Activated CD4-positive, alpha-beta T cell treated with anti-CD3 and anti-CD28 coated beads for 24 hours (primary cell): Measurements from ENCODE around the gene USP13.
"Not testable (repeated sequence)": the region's sequence is repeated elsewhere in the genome, so short reads cannot be mapped to it uniquely, and the experiment has no call there.

Experiments used
- DNase-seq, 2 donors: peaks; one replicate each; pipeline ENCODE4 v3.0.0-alpha.2; 2020; ENCODE audit warnings: low read depth in 2 of 2

USP13 gene

DNA sequence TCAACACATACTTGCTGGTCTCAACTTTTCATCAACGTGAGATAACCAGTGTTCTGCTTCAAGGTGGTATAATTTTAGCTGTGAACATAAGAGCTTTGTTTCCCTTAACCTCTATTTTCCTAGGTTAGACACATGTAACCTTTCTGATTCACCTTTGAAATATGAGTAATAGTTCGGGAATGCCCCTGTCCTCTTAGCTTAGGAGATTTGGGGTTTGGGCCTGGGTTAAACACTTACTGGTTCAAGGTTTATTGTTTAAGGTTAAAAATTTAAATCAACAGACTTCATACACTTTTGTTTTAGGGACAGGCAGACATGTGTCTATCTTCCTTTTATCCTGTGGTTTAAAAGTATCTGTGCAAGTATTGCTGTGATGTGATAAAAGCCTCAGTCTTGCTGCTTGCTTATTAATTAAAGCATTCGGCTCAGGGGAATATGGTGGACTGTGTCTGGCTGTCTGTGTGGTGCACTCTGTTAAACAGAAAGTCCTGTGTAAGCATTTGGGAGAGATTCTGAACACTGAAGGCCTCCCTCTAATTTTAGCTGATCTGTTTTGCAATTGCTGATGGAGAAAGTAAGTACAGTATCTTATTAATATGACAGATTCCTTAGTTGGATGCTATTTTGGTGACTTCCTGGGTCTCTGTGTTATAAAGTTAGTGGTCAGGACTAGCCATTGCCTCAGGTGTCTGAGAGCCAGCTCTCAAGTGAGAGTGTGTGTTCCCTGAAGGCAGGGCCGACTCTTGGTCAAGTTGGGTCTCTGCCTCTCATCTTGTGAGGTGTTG lies 81.8 kb downstream of the USP13 start:
- DNase-seq, result no peak

DNA sequence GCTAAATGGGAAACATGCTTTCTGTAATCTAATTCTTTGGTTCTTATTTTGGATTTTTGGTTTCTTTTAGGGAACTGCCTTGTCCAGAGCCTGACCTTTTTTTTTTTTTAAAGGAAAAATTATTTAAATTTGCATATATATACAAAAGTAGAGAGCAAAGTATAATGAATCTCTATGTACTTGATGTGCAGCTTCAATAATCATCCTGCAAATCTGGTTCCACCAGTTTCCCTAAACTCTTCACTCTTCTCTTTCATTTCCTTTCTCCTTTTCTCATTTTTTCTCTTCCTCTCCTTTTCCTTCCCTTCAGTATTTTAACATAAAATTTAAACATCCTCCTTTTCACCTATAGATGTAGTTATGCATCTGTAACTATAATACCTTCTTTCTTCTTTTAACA lies 82.5 kb downstream of the USP13 start:
- DNase-seq, result no peak

DNA sequence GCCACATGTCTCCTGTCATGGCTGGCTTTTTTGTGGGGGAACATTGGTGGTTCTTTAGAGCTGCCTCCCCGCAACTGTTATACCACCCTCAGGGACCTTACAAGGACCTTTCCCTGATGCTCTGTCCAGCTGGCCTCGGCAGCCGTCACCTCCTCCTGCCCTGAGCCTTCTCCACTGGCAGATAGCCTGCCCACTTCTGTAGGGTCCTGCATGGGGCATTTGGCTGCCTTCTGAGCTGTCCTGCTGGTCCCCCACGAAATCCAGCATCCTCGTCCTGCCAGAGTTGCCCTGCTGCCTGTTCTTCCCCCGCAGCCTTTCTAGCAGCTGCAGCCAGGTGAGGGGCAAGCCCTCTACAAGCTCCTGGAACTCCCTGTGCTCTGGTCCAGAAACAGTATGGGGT lies 86.2 kb downstream of the USP13 start:
- DNase-seq, result no peak

DNA sequence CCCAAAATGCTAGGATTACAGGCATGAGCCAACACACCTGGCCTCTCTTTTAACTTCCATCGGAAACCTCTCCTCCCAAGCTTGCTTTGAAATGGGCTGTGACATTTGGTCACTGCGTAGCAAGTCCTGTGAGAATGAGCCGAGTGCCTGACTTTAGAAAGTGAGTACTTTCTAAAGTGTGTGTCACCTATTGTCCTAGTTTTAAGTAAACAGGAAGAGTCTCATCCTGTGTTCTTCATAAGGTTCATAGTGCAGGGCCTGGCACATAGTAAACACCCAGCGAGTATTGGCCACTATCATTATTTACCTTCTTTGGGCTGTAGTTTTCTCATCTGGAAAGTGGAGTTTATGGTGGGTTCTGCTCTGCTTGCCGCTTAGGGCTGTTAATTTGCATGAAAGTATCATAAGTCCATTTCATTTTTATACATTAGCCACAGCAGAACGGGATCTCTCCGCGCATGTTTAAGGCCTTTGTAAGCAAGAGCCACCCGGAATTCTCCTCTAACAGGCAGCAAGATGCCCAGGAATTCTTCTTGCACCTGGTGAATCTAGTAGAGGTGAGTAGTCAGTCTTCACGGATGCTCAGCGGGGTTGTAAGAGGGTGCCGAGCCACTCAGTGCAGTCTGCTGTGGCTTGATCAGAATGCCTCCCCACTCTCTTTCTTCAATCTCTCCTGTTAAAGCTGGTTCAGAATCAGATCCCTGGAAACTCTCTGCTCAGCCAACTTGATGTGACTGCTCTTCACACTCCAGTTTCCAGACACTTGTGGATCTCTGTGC lies 87.2 kb downstream of the USP13 start:
- no peak for DNase-seq

DNA sequence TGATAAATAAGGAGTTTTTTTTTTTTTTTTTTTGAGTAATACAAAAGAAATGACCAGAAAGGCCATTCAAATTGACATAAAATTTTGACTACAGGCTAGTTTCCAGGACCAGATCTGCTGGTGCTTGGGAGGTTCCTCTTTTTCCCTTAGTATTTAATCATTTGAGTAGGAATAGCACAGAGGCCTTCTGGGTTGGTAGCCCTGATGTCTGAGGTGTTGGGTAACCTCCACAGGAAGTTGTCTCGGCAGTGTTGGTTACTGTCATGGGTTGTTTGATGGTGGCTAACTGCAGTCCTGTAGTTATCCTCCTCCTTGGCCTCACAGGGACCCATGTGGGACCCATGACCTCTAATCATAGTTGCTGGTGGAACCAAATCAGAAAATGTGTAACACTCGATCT lies 91.1 kb downstream of the USP13 start:
- DNase-seq, result no peak

DNA sequence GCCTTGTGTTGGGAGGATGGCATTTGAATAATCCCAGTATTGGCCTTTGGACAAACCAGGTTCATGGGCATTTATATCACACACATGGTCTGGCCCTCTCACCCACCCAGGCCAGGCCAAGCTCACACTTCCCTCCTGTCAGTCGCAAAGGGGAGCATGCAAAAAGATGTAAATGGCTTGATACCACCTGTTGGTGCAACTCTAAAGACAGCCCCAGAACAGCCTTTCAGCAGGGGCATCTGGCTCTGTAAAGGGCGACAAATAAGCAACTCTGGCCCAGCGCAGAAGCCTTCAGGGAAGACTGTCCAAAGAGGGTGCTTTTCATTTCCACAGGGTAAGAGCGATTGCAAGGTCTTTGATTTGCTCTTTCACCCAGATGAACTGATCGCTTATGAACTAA lies 91.8 kb downstream of the USP13 start:
- DNase-seq, result no peak

DNA sequence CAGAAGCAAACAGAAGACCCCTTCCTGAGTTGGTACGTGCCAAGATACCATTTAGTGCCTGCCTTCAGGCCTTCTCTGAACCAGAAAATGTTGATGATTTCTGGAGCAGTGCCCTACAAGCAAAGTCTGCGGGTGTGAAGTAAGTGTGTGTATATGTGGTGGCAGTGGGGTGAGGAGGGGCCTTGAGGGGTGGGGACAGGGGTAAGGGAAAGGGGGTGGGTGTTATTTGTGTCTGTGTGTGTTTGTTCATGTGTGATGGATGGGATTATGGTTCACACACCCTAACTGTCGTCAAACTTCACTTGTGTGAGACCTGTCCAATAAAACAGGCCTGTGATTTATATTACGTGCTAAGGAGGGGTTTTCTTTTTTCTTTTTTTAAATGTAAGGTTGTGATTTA lies 92.2 kb downstream of the USP13 start:
- no peak for DNase-seq

DNA sequence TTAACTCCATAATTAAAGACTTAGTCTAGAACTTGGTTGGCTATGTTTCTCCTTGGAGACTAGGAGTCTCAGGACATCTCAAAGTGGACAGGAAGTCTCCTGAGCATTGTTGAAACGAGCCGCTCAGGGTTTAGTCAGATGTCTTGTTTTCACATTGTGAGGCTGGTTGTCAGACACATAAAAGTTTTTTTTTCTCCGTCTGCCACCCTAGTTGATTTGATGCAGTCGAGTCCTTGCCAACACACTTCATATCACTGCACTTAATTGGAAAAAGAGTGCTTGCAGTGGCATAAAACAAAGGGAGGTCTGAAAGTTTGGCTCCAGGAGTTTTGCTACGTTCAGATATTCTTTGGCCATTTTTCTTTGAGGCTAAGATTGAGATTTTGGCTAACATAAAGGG lies 92.9 kb downstream of the USP13 start:
- no peak for DNase-seq

DNA sequence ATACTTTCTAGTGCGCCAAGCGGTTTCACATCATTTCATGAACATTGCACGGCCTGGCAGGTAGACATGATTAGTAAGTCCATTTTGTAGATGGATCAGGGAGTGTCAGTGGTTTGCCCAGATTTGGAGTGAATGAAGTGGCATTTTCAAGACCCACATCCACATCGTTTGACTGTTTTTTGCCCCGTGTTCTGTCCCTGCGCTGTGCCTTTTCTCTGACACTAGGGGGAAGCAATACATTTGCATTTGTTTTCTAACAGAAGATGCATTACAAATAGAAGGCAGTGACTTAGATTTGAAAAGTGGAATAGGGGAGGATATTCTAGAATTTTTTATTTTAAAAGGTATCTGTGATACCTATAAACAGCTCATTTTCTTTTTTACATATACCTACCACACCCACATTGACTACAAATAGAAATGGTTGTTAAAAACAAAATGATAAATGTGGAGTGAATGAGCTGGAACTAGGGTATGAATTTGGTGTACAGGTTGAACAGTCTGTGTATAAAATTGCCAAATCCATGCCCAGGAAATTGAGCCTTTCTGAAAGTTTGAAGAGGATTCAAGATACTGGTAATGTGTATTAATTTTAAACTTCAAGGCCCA lies 98.0 kb downstream of the USP13 start:
- DNase-seq, result no peak

DNA sequence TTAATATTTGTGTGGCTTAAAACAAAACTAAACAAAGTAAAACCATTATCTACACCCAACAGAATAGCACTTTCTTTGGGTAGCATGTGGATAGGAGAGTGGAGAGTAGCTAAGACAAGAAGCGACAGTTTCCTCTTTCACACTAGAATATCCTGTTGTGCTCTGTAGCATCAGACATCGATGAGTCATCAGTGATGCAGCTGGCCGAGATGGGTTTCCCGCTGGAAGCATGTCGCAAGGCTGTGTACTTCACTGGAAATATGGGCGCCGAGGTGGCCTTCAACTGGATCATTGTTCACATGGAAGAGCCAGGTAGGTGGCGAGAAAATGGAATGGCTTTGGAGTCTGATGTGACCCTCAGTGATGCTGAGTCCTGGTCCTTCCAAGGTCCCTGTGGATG lies 108.1 kb downstream of the USP13 start:
- no peak for DNase-seq

DNA sequence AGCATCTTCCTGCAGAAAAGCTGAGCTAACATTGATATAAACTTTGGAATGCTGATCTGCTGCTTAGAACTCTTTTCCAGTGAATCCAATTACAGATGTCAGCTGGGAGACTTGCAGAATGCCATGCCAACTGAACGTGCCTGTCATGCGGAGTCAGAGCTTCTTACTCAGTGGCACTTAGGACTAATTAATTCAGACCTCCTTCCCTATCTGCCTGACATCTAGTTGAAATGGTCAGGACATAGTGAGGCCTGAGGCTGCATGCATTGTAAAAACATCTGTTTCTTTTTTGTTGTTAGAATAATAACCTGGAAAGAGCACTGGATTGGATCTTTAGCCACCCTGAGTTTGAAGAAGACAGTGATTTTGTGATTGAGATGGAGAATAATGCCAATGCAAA lies 112.6 kb downstream of the USP13 start:
- DNase-seq, result no peak

DNA sequence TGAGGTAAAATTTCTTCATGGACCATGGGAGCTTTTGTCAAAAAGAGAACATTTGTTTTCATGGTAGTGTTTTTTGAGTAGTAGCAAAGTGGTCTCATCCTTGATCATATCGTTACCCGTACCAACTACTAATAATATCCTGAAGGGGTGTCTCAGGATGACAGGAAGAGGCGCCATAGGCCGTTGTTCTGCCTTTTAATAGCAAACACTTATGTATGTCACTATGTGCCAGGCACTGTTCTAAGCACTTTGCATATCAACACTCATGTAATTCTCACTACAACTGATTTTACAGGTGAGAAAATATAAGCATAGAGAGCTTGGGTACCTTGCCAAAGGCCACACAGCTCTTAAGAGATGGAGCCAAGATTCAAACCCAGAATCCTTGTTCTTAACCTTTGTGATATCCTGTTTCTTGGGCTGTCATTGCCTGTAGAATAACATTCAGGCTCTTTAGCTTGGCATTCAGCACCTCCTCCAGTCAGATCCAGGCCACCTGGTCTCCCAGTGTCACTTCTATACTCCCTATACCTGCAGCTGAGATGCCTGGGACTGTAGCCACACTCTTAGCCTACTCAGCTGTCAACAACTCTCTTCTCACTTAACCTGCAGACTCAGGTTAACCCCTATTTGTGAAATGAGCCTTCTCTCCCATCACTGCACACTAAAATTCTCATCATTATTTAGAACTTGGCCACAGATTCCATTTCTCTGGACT lies 113.7 kb downstream of the USP13 start:
- DNase-seq, result no peak

DNA sequence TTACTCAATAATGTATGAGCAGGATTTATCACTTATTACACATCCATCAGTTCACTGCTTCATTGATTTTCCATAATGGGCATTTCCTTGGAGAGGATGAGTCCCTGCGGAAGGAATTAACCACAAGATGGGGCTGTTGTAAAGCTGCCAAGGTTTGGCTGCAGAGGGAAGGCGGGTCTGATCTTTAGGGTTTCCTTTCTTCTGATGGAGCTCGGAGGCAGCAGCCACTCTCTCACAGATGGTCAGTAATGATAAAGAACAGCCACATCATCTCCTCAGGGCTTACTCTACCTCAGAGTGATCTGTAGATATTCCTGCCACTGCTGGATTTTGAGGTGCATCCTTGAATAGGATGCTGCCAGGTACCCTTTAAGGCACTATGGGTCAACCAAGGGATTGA lies 115.2 kb downstream of the USP13 start:
- no peak for DNase-seq

DNA sequence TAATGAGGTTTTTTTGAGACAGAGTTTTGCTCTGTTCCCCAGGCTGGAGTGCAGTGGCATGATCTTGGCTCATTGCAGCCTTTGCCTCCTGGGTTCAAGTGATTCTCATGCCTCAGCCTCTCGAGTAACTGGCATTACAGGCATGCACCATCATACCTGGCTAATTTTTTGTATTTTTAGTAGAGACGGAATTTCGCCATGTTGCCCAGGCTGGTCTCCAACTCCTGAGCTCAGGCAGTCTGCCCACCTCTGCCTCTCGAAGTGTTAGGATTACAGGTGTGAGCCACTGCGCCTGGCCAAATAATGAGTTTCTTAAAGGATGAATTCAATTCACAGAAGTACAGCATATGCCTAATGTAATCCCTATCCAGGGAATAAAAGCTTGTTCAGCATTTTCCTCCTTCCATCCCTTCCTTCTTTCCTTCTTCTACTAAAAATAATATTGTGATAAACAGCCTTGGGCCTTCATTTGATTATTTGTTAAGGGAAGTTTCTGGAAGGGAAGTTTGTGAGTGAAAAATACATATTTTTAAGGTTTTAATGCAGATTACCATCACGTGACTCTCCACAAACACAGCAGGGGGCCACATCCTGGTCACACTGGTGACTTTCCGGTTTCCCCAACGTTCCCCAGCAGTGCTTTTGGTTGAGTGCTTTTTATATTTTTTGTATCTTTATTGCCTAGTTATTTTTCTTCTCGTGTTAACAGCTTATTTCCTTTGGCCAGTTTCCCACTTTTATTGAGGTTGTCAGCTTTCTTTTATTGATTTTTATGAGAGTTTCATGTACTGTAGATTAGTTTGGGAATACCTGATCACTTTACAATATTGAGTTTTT lies 116.8 kb downstream of the USP13 start:
- no peak for DNase-seq

DNA sequence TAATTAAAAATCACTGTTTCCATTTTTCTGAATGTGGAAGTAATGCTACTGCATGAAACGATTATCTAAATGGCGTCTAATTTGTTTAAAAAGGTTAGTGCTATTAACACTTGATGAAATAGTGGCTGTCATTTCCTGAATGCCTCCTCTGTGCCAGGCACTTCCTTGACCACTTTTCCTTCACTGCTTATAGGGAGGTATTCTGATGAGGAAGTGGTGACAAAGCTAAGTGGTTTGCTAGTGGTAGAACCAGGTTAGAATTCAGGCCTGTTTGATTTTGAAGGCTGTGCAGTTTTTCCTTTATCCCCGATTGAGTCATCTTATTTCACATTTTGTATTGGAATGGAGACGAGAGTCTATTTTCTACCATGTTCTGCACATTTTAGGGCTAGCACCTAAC lies 119.0 kb downstream of the USP13 start:
- DNase-seq, result no peak

DNA sequence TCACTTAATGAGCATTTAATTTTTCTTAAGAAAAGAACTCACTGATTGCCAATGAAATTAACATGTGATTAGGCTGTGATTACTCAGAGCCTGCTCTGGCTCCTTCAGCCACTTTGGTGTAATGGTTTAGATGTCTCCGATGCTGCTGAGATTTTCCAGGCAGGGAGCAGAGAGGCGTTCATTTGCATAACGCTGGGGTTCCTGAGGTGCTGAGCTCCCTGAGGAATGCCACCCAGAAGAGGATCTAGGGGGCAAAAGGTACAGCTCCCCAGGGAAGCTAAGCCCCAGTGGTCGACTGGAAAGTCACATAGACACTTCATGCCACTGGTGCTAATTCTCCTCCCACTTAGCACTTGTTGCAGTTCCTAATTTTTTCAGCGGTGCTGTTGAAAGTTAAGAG lies 119.5 kb downstream of the USP13 start:
- no peak for DNase-seq

DNA sequence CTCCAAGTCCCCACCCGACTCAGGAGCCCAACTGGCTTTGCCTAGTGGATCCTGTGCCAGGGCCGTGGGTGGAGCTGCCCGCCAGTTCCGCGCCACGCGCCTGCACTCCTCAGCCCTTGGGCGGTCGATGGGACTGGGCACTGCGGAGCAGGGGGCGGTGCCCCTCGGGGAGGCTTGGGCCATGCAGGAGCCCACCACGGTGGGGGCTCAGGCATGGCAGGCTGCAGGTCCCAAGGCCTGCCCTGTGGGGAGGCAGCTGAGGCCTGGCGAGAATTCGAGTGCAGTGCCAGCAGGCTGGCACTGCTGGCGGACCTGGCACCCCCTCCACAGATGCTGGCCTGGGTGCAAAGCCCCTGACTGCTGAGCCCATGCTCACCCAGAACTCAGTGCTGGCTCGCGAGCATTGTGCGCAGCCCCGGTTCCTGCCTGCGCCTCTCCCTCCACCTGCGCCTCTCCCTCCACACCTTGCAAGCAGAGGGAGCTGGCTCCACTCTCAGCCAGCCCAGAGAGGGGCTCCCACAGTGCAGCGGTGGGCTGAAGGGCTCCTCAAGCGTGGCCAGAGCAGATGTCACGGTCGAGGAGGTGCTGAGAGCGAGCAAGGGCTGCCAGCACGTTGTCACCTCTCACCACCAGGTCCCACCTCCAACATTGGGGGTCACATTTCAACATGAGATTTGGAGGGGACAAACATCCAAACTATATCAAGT lies 122.7 kb downstream of the USP13 start:
- DNase-seq, result no peak

DNA sequence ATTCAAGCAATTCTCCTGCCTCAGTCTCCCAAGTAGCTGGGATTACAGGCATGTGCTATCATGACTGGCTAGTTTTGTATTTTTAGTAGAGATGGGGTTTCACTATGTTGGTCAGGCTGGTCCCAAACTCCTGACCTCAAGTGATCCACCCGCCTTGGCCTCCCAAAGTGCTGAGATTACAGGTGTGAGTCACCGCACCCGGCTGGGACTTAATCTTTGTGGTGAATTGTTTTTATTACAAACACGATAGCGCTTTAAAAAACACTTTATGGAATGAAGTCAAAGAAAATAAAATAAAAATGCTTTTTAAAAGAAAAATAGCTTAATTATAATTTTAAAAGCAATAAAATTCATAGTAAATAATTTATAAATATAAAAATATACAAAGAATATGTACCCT lies 130.0 kb downstream of the USP13 start:
- not testable (repeated sequence) for DNase-seq

DNA sequence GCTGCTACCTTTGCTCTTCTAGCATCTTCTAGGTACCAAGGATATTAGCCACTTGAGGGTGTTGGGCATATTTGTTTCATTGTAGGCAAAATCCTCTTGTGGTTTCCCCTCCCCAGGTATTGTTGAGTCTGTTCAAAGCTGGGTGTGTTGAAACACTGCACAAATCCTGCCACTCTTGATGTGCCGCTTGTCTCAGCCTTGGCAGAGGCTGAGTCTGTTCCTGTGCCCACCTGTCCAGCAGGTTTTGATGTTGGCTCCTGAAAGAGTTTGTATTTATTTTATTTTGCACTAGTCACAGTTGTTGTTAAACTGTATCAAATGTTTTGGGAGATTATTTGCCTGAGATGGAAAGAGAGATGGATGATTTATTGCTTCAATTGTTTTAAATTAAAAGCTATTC lies 136.2 kb downstream of the USP13 start:
- DNase-seq, result no peak

DNA sequence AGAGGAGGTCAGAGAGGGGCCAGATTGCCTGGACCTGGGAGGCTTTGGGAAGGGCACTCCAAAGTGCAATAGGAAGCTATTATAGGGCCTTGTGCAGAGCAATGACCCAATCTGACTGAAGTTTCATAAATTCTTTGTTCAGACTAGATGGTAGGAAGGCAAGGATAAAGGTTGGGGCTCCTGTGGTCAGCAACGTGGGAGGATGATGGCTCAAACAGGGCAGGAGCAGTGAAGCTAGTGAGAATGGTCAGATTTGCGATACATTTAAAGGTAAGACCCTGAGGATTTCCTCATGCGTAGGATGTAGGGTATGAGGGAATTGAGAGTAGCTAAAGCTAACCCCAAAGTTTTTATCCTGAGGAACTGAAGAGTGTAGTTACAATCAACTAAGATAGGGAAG lies 139.0 kb downstream of the USP13 start:
- DNase-seq, result no peak

DNA sequence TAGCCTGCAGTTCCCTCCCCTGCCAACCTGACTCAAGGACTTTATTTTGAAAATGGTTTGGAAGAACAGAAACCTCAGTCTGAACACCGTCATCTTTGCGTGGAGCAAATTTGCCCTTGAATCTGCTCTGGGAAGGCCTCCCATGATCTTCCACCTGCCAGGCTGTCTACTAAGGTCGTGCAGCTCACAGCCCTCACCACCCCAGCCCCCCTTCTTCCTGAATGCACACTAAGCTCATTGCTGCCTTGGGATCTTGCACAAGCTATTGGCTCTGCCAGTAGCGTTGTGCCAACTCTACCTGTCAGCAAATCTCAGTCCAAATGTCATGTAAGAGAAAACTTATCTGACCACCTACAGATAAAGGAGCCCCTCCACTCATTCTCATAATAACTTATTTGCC lies 141.5 kb downstream of the USP13 start:
- DNase-seq, result no peak
